ENCODE measurements around the gene ANO2.

The ANO2 gene

DNA sequence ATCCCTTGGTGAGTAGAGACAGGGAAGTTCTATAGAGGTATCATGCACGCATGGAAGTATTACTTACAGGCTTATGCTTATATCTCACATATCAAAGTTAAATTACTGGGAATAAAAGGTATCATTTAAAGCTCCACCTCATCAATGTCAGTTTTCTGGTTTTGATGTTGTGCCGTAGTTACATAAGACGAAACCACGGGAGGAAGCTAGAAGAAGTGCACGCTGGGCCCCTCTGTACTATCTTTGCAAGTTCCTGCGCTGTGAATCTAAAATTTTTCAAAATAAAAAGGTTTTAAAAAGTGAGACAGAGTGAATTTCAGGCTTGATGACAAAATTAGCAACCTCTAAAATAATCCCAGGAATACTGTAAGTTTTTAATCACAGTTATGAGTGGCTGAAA lies 198.1 kb downstream of the ANO2 start:
- TF ChIP-seq CEBPB (IDR thresholded peaks at IDR 0.05) (no peak), EGR1 (IDR thresholded peaks at IDR 0.05) (no peak), RAD21 (IDR thresholded peaks at IDR 0.05; ENCODE audit: low read depth) (no peak), YY1 (IDR thresholded peaks at IDR 0.05; ENCODE audit: low read depth) (no peak), FOXM1 (IDR thresholded peaks at IDR 0.05; ENCODE audit: borderline replicate concordance, low read depth) (no peak), NFIC (IDR thresholded peaks at IDR 0.05) (no peak), EP300 (IDR thresholded peaks at IDR 0.05; ENCODE audit: borderline replicate concordance) (no peak), TEAD4 (IDR thresholded peaks at IDR 0.05) (no peak), TCF12 (IDR thresholded peaks at IDR 0.05; ENCODE audit: low read depth) (no peak)
- TF ChIP-seq, protein P1, sequence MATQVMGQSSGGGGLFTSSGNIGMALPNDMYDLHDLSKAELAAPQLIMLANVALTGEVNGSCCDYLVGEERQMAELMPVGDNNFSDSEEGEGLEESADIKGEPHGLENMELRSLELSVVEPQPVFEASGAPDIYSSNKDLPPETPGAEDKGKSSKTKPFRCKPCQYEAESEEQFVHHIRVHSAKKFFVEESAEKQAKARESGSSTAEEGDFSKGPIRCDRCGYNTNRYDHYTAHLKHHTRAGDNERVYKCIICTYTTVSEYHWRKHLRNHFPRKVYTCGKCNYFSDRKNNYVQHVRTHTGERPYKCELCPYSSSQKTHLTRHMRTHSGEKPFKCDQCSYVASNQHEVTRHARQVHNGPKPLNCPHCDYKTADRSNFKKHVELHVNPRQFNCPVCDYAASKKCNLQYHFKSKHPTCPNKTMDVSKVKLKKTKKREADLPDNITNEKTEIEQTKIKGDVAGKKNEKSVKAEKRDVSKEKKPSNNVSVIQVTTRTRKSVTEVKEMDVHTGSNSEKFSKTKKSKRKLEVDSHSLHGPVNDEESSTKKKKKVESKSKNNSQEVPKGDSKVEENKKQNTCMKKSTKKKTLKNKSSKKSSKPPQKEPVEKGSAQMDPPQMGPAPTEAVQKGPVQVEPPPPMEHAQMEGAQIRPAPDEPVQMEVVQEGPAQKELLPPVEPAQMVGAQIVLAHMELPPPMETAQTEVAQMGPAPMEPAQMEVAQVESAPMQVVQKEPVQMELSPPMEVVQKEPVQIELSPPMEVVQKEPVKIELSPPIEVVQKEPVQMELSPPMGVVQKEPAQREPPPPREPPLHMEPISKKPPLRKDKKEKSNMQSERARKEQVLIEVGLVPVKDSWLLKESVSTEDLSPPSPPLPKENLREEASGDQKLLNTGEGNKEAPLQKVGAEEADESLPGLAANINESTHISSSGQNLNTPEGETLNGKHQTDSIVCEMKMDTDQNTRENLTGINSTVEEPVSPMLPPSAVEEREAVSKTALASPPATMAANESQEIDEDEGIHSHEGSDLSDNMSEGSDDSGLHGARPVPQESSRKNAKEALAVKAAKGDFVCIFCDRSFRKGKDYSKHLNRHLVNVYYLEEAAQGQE (IDR thresholded peaks at IDR 0.05; ENCODE audit: low read depth), result no peak
- TF ChIP-seq, protein P2, sequence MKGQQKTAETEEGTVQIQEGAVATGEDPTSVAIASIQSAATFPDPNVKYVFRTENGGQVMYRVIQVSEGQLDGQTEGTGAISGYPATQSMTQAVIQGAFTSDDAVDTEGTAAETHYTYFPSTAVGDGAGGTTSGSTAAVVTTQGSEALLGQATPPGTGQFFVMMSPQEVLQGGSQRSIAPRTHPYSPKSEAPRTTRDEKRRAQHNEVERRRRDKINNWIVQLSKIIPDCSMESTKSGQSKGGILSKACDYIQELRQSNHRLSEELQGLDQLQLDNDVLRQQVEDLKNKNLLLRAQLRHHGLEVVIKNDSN (IDR thresholded peaks at IDR 0.05), result no peak
- TF ChIP-seq, protein P3, sequence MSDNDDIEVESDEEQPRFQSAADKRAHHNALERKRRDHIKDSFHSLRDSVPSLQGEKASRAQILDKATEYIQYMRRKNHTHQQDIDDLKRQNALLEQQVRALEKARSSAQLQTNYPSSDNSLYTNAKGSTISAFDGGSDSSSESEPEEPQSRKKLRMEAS (IDR thresholded peaks at IDR 0.05), result no peak

DNA sequence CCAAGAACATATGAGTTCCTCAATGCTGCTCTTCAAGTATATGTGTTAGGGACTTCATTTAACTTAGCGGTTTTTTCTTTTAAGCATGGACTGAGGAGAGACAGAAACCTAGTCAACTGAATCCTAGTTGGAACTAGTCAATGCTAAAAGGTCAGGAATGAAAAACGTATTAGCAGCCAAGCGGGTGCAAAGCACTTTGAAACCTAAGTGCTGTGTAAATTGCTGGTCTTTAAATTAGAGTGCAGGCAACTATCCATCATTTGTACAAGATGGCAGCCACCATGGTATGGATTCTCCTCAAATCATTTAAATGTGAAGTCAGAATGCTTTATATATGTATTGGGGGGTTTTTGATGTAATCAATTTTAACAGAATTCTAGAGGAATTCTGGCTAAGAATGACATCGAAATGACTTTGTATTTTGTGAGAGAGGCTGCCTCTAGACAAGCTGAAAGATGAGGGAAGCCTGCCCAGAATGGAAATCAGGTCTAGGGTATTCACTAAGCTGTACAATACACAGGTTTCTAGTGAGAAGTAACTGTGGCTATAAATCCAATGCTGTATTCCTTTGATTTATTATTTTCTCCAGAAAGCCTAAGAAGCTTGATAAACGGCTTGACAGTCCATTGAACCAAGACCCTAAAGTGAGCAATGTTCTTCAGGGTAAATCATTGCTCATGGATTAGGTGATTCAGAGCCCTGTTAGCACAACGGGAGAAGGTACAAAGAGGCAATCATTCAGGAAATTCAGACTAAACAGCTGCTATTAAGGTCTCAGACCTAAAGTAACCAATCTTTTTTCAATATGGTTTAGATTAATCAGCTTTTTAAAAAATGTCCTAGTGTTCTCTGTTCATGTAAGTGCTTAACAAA lies 198.8 kb downstream of the ANO2 start:
- TF ChIP-seq EGR1 (IDR thresholded peaks at IDR 0.05), result no peak
- TF ChIP-seq TCF12 (IDR thresholded peaks at IDR 0.05; ENCODE audit: low read depth), result no peak
- no peak for TF ChIP-seq TAF1 (IDR thresholded peaks at IDR 0.05; ENCODE audit: low read depth)
- TF ChIP-seq EP300 (IDR thresholded peaks at IDR 0.05; ENCODE audit: borderline replicate concordance), result no peak
- no peak for TF ChIP-seq CEBPB (IDR thresholded peaks at IDR 0.05)
- TF ChIP-seq ZBTB7A (IDR thresholded peaks at IDR 0.05; ENCODE audit: low read depth), result no peak
- no peak for TF ChIP-seq TEAD4 (IDR thresholded peaks at IDR 0.05)
- TF ChIP-seq, protein P2 (IDR thresholded peaks at IDR 0.05), result no peak
- TF ChIP-seq YY1 (IDR thresholded peaks at IDR 0.05; ENCODE audit: low read depth), result no peak
- TF ChIP-seq CREB1 (IDR thresholded peaks at IDR 0.05; ENCODE audit: low read depth), result no peak

DNA sequence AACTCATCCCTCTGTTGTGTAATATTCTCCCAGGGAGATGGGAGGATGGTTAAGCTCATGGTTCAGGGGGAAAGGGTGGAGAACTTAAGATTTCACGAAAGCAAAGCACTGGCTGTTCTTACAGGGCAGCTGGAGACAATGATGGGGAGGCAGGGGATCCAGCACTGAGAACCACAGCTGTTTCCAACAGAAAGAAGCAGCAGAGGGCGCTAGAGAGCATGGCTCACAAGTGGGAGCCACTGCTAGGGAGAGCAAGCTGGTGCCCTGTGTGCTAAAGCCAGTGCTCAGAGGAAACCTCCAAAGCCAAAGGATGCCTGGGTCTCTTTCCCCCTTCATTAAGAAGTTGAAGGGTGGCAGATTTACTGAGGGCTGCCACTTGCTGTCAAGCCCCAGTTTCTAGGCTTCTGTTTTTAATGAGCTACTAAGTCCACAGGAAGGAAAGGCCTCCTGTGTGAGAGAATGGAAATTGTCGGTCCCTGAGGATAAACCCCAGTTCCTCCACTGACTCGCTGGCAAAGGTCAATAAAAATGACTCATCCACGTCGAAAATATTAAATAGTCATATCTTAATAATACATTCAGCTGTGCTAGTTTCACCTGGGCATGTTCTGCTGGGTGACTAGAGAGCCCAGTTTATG lies 199.7 kb downstream of the ANO2 start:
- TF ChIP-seq RAD21 (IDR thresholded peaks at IDR 0.05; ENCODE audit: low read depth) (peak; percentile 77), CEBPB (IDR thresholded peaks at IDR 0.05) (no peak), FOXM1 (IDR thresholded peaks at IDR 0.05; ENCODE audit: borderline replicate concordance, low read depth) (no peak), EGR1 (IDR thresholded peaks at IDR 0.05) (no peak)
- TF ChIP-seq, protein P3 (IDR thresholded peaks at IDR 0.05), result no peak
- TF ChIP-seq, protein P1 (IDR thresholded peaks at IDR 0.05; ENCODE audit: low read depth), result no peak

DNA sequence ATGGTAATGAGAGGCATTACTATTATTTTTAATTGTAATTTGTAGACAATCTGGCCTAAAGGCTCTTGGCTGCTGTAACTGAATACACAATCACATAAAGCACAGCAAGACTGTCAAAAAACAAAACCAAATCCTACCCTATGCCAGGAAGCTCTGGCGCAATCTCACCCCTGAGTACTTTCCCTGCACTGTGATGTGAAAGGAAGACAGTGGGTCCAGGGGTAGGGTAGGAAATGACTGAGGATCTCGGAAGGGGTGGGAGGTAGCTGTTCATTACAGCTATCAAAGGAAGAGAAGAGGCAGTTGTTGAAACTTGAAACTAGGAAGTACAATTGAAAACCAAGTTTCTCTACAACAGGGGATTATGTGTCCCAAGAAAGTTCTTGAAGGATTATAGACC lies 202.8 kb downstream of the ANO2 start:
- TF ChIP-seq, protein P1 (IDR thresholded peaks at IDR 0.05; ENCODE audit: low read depth), result no peak
- no peak for TF ChIP-seq CREB1 (IDR thresholded peaks at IDR 0.05; ENCODE audit: low read depth)
- no peak for TF ChIP-seq ZBTB7A (IDR thresholded peaks at IDR 0.05; ENCODE audit: low read depth)
- no peak for TF ChIP-seq NFIC (IDR thresholded peaks at IDR 0.05)
- TF ChIP-seq, protein P3 (IDR thresholded peaks at IDR 0.05), result no peak
- no peak for TF ChIP-seq TCF12 (IDR thresholded peaks at IDR 0.05; ENCODE audit: low read depth)
- no peak for TF ChIP-seq YY1 (IDR thresholded peaks at IDR 0.05; ENCODE audit: low read depth)
- TF ChIP-seq, protein P2 (IDR thresholded peaks at IDR 0.05), result no peak
- no peak for TF ChIP-seq RAD21 (IDR thresholded peaks at IDR 0.05; ENCODE audit: low read depth)
- no peak for TF ChIP-seq TEAD4 (IDR thresholded peaks at IDR 0.05)
- no peak for TF ChIP-seq EP300 (IDR thresholded peaks at IDR 0.05; ENCODE audit: borderline replicate concordance)
- no peak for TF ChIP-seq TAF1 (IDR thresholded peaks at IDR 0.05; ENCODE audit: low read depth)
- no peak for TF ChIP-seq EGR1 (IDR thresholded peaks at IDR 0.05)
- TF ChIP-seq CEBPB (IDR thresholded peaks at IDR 0.05), result no peak
